HEK293T (cell line): ENCODE results near the gene MAP3K21.

Source experiments
- BHLHE40 ChIP-seq: fragments of 450-650 bp; IDR thresholded peaks from 2 replicates; pipeline ENCODE4 v1.6.1; 2016; ENCODE audit warnings: mild to moderate bottlenecking, moderate library complexity, borderline replicate concordance
- ELF4 ChIP-seq: fragments of 450-650 bp; IDR thresholded peaks from 2 replicates; pipeline ENCODE4 v1.6.1; 2017; ENCODE audit warnings: antibody characterized with exemption
- FOXM1 ChIP-seq: fragments of 450-650 bp; IDR thresholded peaks from 2 replicates; pipeline ENCODE4 v1.6.1; 2017; ENCODE audit warnings: mild to moderate bottlenecking, borderline replicate concordance
- LEF1 ChIP-seq: fragments of 450-650 bp; IDR thresholded peaks from 2 replicates; pipeline ENCODE4 v1.6.1; 2017; ENCODE audit warnings: mild to moderate bottlenecking, borderline replicate concordance
- SP1 ChIP-seq: fragments of 450-650 bp; IDR thresholded peaks from 2 replicates; pipeline ENCODE4 v1.6.1; 2017
- SUZ12 ChIP-seq: fragments of 450-650 bp; IDR thresholded peaks from 2 replicates; pipeline ENCODE4 v1.6.1; 2016; ENCODE audit warnings: mild to moderate bottlenecking
- TARDBP ChIP-seq: fragments of 450-650 bp; IDR thresholded peaks from 2 replicates; pipeline ENCODE4 v1.6.1; 2016

DNA sequence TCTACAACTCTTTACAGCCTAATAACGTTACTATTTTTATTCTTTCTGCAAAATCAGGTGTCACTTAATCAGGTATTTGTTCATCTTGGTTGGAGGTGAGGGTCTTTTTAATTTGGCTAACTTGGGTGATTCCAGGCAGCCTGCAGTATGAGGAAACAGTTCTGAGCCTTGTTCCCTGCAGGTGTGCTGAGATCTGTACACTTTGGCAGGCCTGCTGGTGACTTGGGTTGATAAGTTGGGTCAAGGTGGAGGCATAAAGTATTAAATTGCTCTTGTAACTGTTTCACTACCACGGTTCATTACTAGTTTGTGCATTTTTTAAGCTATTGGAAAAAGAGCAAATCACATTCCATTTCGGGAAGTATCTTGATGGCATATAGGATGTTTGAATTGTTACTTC, 10.0 kb downstream of the MAP3K21 start:
- TF ChIP-seq FOXM1 (no peak), TARDBP (no peak), BHLHE40 (no peak), ELF4 (no peak), LEF1 (no peak), SP1 (no peak), SUZ12 (no peak)
